GM21447 (cell line): ENCODE data around the gene RAP2C.
"Not testable (repeated sequence)": the region's sequence is repeated elsewhere in the genome, so short reads cannot be mapped to it uniquely, and the experiment has no call there.

Experiments
- ATAC-seq: cut with Tn5 transposase; IDR thresholded peaks from one replicate; pipeline ENCODE4 v1.9.1; 2021; ENCODE audit not compliant: unreplicated experiment

RAP2C gene

GRCh38 chrX:132200976-132201375 is 18.3 kb downstream of the RAP2C start:
- ATAC-seq, result no peak

DNA sequence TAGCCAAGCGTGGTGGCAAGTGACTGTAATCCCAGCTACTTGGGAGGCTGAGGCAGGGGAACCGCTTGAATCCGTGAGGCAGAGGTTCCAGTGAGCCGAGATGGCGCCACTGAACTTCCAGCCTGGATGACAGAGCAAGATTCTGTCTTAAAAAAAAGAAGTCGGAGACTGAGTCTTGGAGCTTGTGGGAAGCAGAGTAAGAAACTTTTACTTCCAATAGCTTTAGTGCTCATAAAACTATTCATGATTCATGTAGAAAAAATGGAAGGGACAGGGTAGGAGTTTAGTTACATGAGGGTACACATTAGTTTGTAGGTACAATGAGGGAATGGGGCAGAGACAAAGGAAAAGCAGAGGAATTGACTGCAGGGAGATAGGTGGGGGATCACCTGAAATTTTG is 19.3 kb downstream of the RAP2C start:
- no peak for ATAC-seq

GRCh38 chrX:132193872-132194574 is 25.2 kb downstream of the RAP2C start:
- no peak for ATAC-seq

DNA sequence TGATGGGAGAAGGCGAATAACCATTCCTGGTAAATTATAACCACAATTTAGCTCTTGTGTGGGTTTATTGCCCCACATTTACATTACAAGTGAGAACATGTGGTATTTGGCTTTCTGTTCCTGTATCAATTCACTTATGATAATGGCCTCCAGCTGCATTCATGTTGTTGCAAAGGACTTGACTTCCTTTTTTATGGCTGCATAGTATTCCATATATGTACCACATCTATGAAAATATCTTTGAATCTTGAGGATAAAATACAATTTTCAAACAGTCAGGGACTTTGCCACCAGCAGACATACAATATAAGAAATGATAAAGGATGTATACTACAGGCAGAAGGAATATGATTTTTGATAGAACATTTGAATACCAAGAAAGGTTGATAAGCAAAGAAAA is 27.3 kb downstream of the RAP2C start:
- ATAC-seq, result no peak

GRCh38 chrX:132188175-132188574 is 31.1 kb downstream of the RAP2C start:
- ATAC-seq, result no peak

DNA sequence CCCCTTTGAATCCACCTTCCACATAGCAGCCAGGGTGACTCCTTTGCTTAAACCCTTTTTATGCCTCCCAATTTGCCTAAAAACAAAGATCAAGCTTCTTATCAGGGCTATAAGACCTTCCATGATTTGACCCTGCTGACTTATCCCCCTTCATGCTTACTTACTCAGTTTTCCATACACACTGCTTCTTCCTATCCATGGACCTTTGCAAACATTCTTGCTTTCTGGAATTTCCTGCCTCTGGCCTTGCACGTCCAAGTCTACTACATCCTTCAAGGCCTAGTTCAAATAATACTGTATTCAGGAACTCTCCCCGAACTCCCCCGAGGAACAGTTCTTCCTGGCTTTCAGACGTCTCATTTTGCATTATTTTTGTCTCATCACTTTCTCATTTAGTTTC is 31.8 kb downstream of the RAP2C start:
- no peak for ATAC-seq

GRCh38 chrX:132184871-132185270 is 34.4 kb downstream of the RAP2C start:
- no peak for ATAC-seq

DNA sequence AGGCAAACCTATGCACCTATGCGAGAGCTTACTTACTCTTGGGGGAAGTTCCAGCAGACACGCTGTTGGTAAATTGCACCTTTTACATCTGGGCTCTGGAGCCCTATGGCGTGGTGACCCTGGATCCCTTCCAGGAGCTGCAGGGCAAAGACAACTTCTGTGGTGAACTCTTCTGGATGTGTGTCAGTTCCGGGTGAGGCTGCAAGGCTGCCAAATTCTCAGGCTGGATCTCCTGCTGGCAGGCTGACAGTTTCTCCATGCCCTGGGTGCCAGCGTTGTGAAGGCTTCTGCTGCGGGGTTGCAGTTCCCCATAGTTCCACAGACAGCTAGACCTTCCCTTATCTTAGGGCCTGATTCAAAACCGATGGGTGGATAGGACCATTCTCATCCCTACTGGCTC is 37.9 kb downstream of the RAP2C start:
- ATAC-seq, result no peak

GRCh38 chrX:132180929-132181328 is 38.3 kb downstream of the RAP2C start:
- no peak for ATAC-seq

DNA sequence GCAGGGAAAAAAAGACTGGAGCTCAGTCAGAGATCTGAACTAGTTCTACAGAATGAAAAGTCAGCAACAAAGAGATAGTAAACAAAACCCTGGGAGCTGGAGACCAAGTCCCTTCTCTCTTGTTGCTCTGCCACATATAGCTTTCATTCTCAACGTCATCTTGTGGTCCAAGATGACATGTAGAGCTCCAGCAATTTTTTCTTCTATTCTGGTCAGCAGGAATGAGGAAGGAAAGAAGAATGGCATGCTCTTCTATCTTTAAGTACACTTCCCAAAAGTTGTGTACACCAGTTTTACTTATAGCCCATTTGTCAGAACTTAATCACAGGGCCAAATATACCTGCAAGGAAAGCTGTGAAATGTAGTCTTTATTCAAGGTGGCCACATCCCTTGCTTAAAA is 45.6 kb downstream of the RAP2C start:
- ATAC-seq, result no peak

- no peak for ATAC-seq
Observed at GRCh38 chrX:132171881-132172280, 47.4 kb downstream of the RAP2C start.

GRCh38 chrX:132171478-132171877 is 47.8 kb downstream of the RAP2C start:
- no peak for ATAC-seq

DNA sequence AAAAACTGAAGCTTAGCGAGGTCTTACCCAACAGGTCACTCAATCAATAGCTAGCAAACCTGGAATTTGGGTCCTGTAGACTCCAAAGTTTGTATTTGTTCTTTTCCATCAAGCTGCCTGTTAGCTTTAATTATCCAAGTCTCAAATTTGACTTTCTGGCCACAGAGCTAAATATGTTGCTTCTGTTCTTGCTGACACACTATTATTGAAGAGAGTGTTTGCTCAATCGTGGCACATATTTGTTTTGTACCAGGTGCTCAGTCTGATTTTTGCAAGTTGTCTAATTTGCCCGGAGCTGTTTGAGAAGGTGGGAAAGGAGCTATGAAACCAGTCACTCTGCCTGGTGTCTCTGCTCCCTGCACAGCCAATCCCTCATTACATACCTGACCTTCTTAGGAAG is 49.7 kb downstream of the RAP2C start:
- ATAC-seq, result no peak

DNA sequence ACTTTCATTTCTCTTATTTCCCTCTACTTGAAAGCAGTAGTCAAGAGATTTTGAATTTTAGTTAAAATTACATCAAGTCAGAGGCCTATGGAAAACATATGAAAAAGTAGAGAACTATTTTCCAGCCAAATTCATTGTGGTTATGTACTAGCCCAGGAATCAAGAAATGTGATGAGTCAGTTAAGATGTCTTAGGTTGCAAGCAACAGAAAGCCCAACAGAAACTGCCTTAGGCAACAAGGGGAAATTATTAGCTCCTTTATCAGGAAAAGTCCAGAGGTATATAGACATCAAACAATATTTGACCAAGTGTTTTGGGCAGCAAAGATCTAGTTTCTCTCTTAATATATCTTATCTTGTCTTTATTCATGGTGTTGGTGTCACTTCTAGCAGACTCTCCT is 53.6 kb downstream of the RAP2C start:
- ATAC-seq, result no peak

DNA sequence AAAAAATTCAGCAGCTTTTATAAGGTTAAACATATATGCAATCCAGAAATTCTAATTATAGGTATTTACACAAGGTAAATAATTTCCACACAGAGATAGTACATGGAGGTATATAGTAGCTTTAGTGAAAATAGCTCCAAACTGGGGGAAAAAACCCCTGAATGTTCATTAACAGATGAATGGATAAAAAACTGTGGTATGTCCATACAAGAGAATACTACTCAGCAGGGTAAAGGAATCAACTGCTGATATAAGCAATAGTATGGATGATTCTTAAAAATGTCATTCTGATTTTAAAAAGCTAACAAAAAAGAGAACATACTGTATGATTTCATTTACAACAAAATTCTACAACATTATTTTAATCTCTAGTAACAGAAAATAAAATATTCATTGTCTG is 54.2 kb downstream of the RAP2C start:
- no peak for ATAC-seq

DNA sequence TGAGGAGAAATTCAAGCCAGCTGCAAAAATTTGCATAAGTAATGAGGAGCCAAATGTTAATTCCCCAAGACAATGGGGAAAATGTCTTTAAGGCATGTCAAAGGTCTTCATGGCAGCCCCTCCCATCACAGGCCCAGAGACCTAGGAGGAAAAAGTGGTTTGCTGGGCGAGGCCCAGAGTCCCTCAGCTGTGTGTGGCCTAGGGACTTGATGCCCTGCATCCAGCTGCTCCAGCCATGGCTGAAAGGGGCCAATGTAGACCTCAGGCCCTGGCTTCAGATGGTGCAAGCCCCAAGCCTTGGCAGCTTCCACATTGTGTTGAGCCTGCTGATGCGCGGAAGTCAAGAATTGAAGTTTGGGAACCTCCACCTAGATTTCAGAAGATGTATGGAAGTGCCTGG is 56.2 kb downstream of the RAP2C start:
- ATAC-seq, result not testable (repeated sequence)

DNA sequence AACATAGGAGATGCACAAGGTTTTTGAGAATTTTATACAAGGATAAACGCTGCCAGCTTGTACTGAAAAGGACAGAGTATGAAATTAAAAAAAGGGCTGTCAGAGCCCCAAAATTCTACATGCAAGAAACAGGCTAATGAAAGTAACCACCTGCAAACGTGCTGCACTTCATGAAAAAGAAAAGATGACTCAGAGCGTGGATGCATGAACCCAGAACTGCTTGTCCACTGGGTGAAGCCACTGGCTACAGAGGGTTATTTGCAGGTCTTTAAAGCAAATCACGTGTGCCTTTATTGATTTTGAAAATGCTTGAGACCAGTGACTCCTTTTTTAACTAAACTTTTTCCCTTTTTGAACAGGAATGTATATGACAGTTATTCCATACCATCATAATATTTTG is 66.1 kb downstream of the RAP2C start:
- no peak for ATAC-seq
